GM13976 (cell line): Measurements from ENCODE around the gene SLCO2A1.

ENCODE experiments used
- DNase-seq: peaks from one replicate; pipeline ENCODE4 v3.0.0; 2012; ENCODE audit warnings: low spot score
- in situ Hi-C: fragments of 300-500 bp; cut with MboI; formaldehyde crosslinking; loops from one replicate; pipeline ENCODE4 v1.12.0; 2022; ENCODE audit warnings: low sequenced_read_pairs, mixed read lengths, inconsistent platforms; ENCODE audit not compliant: unreplicated experiment
- TF ChIP-seq, protein P1 (sequence below): IDR thresholded peaks from 2 replicates; pipeline ENCODE4 v1.5.1; 2012; ENCODE audit warnings: borderline replicate concordance, mild to moderate bottlenecking; ENCODE audit not compliant: insufficient read depth; ENCODE audit errors: extremely low read depth, missing control alignments, control extremely low read depth

SLCO2A1 gene

GRCh38 chr3:133996251-133996661, 33.5 kb downstream of the SLCO2A1 start:
- TF ChIP-seq, protein P1, sequence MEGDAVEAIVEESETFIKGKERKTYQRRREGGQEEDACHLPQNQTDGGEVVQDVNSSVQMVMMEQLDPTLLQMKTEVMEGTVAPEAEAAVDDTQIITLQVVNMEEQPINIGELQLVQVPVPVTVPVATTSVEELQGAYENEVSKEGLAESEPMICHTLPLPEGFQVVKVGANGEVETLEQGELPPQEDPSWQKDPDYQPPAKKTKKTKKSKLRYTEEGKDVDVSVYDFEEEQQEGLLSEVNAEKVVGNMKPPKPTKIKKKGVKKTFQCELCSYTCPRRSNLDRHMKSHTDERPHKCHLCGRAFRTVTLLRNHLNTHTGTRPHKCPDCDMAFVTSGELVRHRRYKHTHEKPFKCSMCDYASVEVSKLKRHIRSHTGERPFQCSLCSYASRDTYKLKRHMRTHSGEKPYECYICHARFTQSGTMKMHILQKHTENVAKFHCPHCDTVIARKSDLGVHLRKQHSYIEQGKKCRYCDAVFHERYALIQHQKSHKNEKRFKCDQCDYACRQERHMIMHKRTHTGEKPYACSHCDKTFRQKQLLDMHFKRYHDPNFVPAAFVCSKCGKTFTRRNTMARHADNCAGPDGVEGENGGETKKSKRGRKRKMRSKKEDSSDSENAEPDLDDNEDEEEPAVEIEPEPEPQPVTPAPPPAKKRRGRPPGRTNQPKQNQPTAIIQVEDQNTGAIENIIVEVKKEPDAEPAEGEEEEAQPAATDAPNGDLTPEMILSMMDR = no peak
- in situ Hi-C loops = no loop called here
- DNase-seq = no peak

DNA sequence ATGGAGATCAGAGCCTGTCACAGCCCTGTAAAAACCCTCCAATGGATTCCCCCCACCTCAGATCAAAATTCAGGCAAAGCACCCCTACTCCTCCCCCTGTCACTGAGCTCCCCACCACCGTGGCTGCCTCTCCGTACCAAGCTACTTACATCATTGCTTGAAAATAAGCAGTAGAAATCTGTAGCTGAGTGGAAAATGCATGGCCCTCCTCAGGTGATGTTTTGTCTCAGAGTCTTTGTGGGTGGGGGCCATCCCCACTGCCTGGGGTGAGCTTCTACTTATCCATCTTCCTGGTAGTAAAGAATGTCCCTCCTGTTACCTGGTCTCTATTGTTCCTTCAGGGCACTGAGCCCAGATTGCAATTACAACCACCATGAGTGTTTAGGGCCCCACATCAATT, 34.5 kb downstream of the SLCO2A1 start:
- in situ Hi-C loops = no loop called here
- no peak for DNase-seq
- TF ChIP-seq, protein P1 = no peak

DNA sequence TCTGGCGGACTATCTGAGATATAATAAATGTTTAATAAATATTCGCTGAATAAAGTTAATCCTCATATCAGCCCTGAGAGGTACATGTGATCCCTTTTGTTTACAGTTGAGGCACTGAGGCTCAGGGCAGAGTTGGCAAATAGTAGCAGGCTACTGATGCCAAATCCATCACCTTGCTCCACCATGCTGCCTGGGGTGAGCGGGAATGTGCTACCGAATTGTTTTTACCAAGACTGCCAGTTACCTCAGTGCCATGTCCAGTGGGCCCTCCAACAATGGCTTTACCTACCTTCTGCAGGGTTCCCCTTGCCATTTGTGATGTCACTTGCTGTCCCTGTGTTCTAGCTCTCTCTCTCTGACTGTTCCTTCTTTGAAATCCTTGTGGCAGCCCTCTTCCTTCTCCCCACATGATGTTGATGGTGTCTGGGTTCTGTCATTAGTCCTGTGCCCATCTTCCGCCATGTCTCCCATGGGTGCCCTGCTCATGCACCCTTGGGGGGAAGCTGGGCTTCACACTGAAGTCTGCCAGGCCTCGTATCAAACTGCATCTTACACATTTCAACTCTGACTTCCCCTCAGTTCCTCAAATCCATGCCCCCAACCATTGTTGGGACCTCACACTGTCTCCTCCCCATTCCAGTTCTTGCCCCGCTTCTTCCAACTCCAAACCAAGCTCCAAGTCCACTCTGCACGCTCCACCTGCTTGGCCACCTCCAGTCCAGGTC, 35.4 kb downstream of the SLCO2A1 start:
- TF ChIP-seq, protein P1 = no peak
- no peak for DNase-seq
- in situ Hi-C loops = no loop called here

DNA sequence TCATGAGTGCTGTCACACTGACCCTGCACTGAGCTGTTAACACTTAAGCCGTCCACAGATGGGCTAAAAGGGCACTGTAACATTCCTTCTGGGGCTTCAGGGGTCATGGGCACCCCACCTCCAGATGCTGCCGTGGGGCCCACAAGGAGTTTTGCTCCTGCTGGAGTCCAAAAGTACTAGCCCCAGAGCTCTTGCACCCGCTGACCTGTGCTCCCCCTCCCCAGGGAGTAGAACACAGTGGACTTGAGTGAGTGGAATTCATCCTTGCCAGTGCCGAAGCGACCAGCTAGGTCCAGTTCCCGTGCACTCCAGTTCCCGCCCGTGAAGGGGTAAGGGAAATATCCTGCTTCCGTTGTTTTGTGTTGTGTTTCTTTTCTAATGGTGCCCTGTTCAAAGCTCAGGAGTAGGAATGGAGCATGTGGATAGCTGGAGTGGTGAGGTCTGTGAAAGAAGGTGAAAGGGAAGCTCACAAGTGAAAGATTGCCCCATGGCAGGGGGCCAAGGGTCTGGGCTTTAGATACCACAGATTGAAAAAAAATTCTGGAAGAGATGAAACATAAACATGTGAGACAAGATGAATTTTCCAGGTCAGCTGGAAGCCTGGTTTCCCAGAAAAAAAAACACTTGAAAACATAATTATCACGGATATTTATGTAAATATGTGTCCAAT, 36.6 kb downstream of the SLCO2A1 start:
- in situ Hi-C loops = no loop called here
- TF ChIP-seq, protein P1 = no peak
- no peak for DNase-seq

DNA sequence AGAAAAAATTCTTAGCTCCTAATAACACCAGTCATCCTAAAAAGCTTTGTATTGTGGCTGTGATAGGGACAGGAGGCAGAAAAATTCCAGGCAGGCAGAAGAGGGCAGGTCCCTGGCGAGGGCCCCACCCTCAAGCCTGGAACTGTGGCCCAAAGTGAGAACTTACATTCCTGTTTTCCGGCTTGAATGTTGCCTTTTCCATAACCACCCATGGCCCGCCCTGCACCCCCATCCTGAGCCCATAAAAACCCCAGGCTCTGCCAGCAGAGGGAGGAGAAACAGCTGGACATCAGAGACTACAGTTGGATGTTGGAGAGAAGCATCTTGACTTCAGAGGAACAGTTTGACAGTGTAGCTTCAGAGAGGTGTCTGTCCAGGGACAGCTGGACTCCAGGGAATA, 37.3 kb downstream of the SLCO2A1 start:
- TF ChIP-seq, protein P1 = no peak
- no peak for DNase-seq
- in situ Hi-C loops = no loop called here

- TF ChIP-seq, protein P1 = no peak
- in situ Hi-C loops = no loop called here
- DNase-seq = no peak
Observed at GRCh38 chr3:133991637-133992036, 38.1 kb downstream of the SLCO2A1 start.
